Activated T-cell treated with anti-CD3 and anti-CD28 coated beads, Interleukin-2, amount 50 U/mL, for 72 hours (primary cell): ENCODE data around the gene ERC1. TPM values are rescaled to one million over a fixed set of nuclear protein-coding genes. Genes with fewer than 3 reads are reported as not detected.

Source experiments
- ATAC-seq, 2 donors: fragments of 150-1000 bp; cut with Tn5 transposase; replicated peaks in 1 of 2; 2 replicates each; pipeline ENCODE4 v1.10.0; 2021; ENCODE audit warnings: moderate library complexity in 2 of 2, mild to moderate bottlenecking in 1 of 2
- DNase-seq, 2 donors: peaks; one replicate each; pipeline ENCODE4 v3.0.0; 2021 to 2022; ENCODE audit warnings: mixed read lengths in 1 of 2
- H3K27ac Mint-ChIP-seq: one replicate; pipeline ENCODE4 v1.8.0; 2022; ENCODE audit warnings: mild to moderate bottlenecking, moderate library complexity, mixed read lengths
- H3K27me3 Mint-ChIP-seq: one replicate; pipeline ENCODE4 v1.8.0; 2022; ENCODE audit warnings: low read depth, mixed read lengths
- H3K36me3 Mint-ChIP-seq, 2 donors: one replicate each; pipeline ENCODE4 v1.8.0; 2022; ENCODE audit warnings: mixed read lengths in 2 of 2, mild to moderate bottlenecking in 1 of 2; ENCODE audit not compliant: insufficient read depth in 2 of 2
- H3K4me1 Mint-ChIP-seq: one replicate; pipeline ENCODE4 v1.8.0; 2022; ENCODE audit warnings: low read depth, mixed read lengths
- H3K4me3 Mint-ChIP-seq, 2 donors: one replicate each; pipeline ENCODE4 v1.8.0; 2022; ENCODE audit warnings: mild to moderate bottlenecking in 2 of 2, mixed read lengths in 2 of 2, moderate library complexity in 2 of 2
- H3K9me3 Mint-ChIP-seq, 2 donors: one replicate each; pipeline ENCODE4 v1.8.0; 2022; ENCODE audit warnings: mixed read lengths in 2 of 2
- total RNA-seq, 2 donors: library from RNA; stranded (reverse); gene quantifications; one replicate each; pipeline ENCODE4 v1.2.3, GENCODE V29; 2022

ERC1 gene
- total RNA-seq, 2 donors from 2014 or later, result 27.5 to 28.9 TPM

DNA sequence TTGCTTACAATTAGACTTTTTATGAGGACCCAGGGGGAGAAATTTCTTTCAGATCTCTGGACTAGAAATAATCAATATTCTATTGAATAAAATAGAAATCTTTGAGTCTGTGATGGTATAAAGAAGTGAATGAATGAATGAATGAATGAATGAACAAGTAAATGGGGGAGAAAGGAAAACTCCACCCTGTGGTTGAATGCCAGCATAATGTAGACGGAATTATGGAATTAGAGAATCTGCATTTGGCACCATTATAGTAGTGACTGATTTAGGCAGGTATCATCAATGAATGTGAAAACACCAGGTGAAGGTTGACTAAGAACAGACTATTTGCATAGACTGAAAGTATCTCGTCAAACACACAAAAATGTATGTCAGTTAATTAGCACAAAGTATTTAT lies 468.3 kb downstream of the ERC1 start:
- no peaks in the 10 kb centered on the region for H3K9me3 Mint-ChIP-seq
- no peaks in the 10 kb centered on the region for H3K27me3 Mint-ChIP-seq
- DNase-seq, result no peak
- H3K36me3 Mint-ChIP-seq, result peaks cover 0 to 2% of the 10 kb centered on the region in 2 donors
- no peak for ATAC-seq
- no peak overlapping the region for H3K4me3 Mint-ChIP-seq
- no peaks in the 10 kb centered on the region for H3K4me1 Mint-ChIP-seq
- no peak overlapping the region for H3K27ac Mint-ChIP-seq

DNA sequence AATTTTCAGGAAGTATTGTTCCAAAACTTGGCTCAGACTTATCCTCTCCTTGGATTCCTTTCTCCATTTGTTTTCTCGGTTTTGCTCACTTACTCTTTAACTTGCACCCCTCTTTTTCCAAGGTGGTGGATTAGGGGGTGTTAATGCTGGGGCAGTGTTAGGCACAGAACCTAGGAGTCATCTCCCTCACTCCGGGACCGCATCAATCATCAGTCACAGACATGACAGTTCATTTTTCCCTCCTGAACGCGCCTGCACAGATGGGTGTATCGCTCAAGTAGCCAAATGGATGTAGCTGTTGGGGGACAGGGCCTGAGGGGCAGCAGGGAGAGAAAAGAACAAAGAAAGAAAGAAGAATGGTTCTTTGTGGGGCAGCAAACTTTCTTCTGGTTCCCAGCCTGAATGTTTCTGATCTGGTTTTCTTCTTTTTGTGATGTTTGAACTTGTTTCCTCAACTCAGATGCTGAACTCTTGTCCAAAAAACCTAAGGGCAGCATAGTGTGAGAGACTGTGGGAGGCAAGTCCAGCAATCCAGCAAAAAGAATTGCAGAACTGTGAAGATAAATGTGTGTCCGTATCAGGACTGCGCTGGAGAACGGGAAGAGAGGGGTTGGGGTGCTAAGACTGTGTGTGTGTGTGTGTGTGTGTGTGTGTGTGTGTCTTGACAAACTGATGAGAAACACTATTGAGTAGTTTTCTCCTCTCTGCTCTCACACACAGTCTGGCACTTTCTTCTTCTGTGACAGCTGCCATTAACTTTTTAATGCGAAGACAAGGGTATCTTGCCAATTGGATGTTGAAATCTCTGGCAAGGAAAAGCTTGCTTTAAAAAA lies 472.3 kb downstream of the ERC1 start:
- Mint-ChIP-seq H3K36me3 (peaks cover 0 to 2% of the 10 kb centered on the region in 2 donors), H3K4me1 (no peaks in the 10 kb centered on the region), H3K9me3 (no peaks in the 10 kb centered on the region), H3K27ac (no peak overlapping the region), H3K27me3 (no peaks in the 10 kb centered on the region), H3K4me3 (no peak overlapping the region)
- no peak for ATAC-seq
- DNase-seq, result no peak

DNA sequence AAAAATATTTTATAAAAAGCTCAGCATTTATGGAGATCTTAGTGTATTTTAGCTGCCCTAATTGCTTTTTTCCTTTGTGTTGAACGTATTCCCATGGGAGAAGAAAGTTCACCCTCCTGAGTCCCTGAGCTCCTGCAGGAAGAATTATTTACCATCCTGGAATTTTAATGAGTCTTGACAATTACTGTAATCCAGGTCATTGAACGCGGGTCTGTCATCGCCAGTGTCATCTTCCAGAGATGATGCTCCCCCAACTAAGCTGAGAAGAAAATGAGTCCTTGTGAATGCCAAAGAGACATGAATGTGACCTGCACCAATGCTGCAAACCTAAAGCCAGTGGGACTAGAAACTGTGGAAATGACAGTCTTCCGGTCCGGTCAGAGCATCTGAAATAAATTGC lies 473.9 kb downstream of the ERC1 start:
- H3K4me1 Mint-ChIP-seq, result no peaks in the 10 kb centered on the region

DNA sequence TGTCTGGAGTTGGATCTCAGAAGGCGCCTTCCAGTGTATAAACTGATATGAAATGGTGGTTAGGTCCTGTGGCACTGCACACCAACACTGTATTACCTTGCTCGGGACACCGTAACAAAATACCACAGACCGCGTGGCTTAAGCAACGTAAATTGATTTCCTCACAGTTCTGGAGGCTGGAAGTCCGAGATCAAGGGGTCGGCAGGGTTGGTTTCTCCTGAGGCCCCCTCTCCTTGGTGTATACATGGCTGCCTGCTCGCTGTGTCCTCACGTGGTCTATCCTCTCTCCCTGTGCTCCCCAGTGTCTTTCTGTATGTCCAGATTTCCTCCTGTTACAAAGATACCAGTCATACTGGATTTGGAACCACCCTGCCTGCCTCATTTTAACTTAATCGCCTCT lies 475.0 kb downstream of the ERC1 start:
- no peak overlapping the region for H3K4me3 Mint-ChIP-seq
- ATAC-seq (no peak), DNase-seq (no peak)
- no peak overlapping the region for H3K27ac Mint-ChIP-seq
- no peaks in the 10 kb centered on the region for H3K9me3 Mint-ChIP-seq
- no peaks in the 10 kb centered on the region for H3K36me3 Mint-ChIP-seq
- no peaks in the 10 kb centered on the region for H3K4me1 Mint-ChIP-seq
- H3K27me3 Mint-ChIP-seq, result no peaks in the 10 kb centered on the region

More for the DNA sequence above, 473.9 kb downstream of the ERC1 start:
- DNase-seq, result no peak
- H3K27me3 Mint-ChIP-seq, result no peaks in the 10 kb centered on the region
- H3K36me3 Mint-ChIP-seq, result no peaks in the 10 kb centered on the region
- H3K9me3 Mint-ChIP-seq, result no peaks in the 10 kb centered on the region
- H3K4me3 Mint-ChIP-seq, result no peak overlapping the region
- no peak for ATAC-seq
- H3K27ac Mint-ChIP-seq, result no peak overlapping the region

DNA sequence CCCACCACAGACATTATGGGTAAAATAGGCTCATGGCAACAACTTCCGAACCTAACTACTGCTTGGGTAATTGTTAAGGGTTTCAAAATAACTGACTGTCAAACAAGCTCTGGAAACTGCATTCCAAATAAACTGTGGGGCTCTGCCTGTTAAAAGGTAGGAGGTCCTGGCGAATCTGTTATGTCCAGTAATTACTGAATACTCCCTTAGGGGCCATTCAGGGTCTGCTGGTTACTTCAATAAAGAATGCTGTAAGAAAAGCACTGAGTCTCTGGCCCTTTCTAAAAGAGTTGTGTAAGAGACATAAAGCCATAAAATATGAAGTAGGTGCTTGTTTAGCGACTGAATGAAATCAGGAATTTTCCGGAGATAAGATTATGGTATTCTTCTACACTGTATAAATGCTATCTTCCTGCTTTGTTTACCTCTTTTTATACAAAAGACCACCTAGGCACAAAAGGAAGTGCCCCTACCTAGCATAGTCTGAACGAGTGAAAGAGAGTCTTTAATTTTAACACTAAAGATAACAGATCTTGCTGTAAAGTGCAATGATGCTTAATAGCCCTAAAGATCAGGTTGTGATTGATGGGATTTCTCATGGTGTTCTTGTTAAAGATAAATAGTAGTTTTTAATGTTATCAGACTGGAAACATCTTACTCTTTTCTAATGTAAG lies 475.6 kb downstream of the ERC1 start:
- Mint-ChIP-seq H3K4me3 (no peak overlapping the region), H3K36me3 (no peaks in the 10 kb centered on the region), H3K27ac (no peak overlapping the region), H3K9me3 (no peaks in the 10 kb centered on the region), H3K4me1 (no peaks in the 10 kb centered on the region), H3K27me3 (no peaks in the 10 kb centered on the region)
- ATAC-seq (no peak), DNase-seq (no peak)

DNA sequence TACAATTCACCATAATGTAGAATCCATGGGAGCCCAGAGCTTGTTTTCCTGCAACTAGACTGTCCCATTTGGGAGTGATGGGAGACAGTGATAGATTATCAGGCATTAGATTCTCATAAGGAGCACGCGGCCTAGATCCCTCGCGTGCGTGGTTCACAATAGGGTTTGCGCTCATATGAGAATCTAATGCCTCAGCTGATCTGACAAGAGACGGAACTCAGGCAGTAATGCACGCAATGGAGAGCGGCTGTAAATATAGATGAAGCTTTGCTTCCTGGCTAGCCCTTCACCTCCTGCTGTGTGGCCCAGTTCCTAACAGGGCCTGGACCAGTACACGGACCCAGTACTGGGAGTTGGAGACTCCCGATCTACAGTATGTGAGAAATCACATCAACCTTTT lies 476.7 kb downstream of the ERC1 start:
- no peaks in the 10 kb centered on the region for H3K36me3 Mint-ChIP-seq
- DNase-seq (no peak), ATAC-seq (no peak)
- no peaks in the 10 kb centered on the region for H3K27me3 Mint-ChIP-seq
- no peak overlapping the region for H3K4me3 Mint-ChIP-seq
- no peak overlapping the region for H3K27ac Mint-ChIP-seq
- H3K4me1 Mint-ChIP-seq, result no peaks in the 10 kb centered on the region
- no peaks in the 10 kb centered on the region for H3K9me3 Mint-ChIP-seq

DNA sequence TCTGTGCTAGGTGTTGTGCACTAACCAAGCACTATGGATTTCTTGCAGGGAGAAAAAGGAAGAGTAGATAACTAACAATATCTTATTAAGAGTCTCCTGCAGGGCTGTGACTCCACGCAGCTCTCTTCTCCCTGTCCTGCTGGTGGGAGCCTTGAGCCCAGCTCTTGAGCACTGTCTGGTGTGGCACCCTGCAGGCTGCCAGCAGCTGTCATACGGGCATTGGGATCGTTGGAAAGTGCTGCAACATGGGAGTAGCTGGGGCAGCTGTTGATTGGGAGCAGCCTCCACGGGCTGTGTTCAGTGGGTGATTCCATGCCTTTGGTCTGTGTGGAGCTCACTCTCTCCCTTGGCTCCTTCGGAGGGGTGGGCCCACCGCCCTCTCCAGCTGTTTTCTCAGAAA lies 478.0 kb downstream of the ERC1 start:
- no peaks in the 10 kb centered on the region for H3K36me3 Mint-ChIP-seq
- H3K27me3 Mint-ChIP-seq, result no peaks in the 10 kb centered on the region
- H3K9me3 Mint-ChIP-seq, result no peaks in the 10 kb centered on the region
- H3K4me3 Mint-ChIP-seq, result no peak overlapping the region
- H3K4me1 Mint-ChIP-seq, result no peaks in the 10 kb centered on the region
- ATAC-seq (no peak), DNase-seq (no peak)
- no peak overlapping the region for H3K27ac Mint-ChIP-seq

DNA sequence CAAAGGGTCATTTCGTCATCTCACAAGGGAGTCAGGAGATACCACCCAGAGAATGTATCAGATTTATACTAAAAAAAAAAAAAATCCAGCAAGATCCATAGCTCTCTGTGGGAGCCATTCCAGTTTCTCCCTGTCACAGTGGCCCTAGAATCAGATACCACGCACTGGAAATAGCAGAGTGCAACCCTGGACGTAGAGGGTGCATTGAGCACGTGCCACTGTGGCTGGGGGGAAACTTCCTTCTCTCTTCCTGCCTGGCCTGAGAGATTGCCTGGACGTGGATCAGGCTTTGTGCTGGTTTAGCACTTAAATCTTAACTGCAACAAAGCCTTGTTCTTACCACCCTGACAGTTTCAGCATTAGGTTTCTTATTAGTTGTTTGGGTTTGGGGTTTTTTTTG lies 479.0 kb downstream of the ERC1 start:
- ATAC-seq (no peak), DNase-seq (no peak)
- Mint-ChIP-seq H3K4me1 (no peaks in the 10 kb centered on the region), H3K9me3 (no peaks in the 10 kb centered on the region), H3K27ac (no peak overlapping the region), H3K4me3 (no peak overlapping the region), H3K27me3 (no peaks in the 10 kb centered on the region), H3K36me3 (no peaks in the 10 kb centered on the region)

DNA sequence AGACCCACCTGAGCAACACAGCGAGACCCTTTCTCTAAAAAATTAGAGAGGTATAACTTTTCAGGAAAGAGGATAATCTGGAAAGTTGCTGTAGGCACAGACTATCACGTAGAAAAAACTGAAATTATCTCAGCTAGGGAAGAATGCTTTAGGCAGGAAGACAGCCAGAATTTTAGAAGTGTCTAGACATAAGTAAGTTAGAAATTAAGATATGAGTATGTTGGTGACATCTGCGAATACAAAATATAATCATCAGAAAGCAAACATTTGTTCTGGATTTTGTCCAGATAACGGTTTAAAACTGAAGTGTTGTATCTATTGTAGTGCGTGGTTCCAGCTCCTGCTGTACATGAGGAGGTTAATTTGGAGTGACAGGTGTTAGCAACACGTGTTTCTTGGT lies 480.2 kb downstream of the ERC1 start:
- H3K4me1 Mint-ChIP-seq, result no peaks in the 10 kb centered on the region
- H3K9me3 Mint-ChIP-seq, result no peaks in the 10 kb centered on the region
- H3K27ac Mint-ChIP-seq, result no peak overlapping the region
- no peak overlapping the region for H3K4me3 Mint-ChIP-seq
- ATAC-seq, result no peak
- H3K36me3 Mint-ChIP-seq, result no peaks in the 10 kb centered on the region
- no peak for DNase-seq
- H3K27me3 Mint-ChIP-seq, result no peaks in the 10 kb centered on the region

DNA sequence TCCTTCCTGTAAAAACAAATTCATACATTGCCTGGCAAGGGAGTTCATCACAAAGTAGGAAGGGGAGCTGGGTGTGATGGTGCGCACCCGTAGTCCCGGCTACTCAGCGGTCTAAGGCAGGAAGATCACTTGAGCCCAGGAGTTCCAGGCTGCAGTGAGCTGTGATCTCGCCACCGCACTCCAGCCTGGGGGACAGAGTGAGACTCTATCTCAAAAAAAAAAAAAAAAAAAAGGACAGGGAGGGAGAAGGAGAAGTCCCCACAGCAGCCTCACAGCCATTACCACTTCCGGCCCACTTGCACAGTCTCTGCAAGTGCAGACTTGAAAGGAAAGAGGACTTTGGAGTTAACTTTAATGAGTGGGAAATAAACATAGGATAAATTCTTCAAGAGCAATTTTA lies 482.4 kb downstream of the ERC1 start:
- no peaks in the 10 kb centered on the region for H3K9me3 Mint-ChIP-seq
- DNase-seq (peak; percentile 33 to 44), ATAC-seq (peak; percentile 51 to 57)
- peak overlapping the region; percentile 71 for H3K27ac Mint-ChIP-seq
- no peaks in the 10 kb centered on the region for H3K27me3 Mint-ChIP-seq
- H3K4me3 Mint-ChIP-seq, result no peak overlapping the region
- H3K36me3 Mint-ChIP-seq, result no peaks in the 10 kb centered on the region
- H3K4me1 Mint-ChIP-seq, result no peaks in the 10 kb centered on the region

DNA sequence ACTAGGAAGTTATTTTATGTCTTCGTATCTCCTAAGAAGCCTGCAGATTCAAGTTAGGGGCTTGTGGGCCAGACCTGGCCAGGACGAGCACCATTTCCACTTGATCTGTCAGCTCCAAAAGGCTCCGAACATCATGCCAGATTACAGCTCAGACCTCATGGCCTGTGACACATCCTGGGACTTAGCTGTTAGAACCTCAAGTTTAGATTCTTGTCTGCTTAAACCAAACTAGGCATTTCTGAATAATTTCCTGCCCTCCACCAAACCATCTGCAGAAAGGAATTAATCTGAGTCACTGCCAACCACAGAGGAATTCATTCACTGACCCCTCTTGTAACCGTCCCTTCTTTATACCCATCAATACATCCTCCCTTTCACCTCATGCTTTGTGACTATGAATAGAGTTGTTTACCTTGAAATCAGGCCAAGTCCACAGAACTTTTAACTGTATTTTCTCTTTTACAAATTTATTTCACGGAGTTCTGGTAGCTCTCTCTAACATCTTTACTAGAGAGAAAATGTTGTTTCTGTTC lies 483.1 kb downstream of the ERC1 start:
- ATAC-seq, result peak; percentile 91 to 92
- DNase-seq, result peak; percentile 44 to 50
- Mint-ChIP-seq H3K4me1 (no peaks in the 10 kb centered on the region), H3K36me3 (no peaks in the 10 kb centered on the region), H3K9me3 (no peaks in the 10 kb centered on the region), H3K27ac (no peak overlapping the region), H3K4me3 (no peak overlapping the region), H3K27me3 (no peaks in the 10 kb centered on the region)

DNA sequence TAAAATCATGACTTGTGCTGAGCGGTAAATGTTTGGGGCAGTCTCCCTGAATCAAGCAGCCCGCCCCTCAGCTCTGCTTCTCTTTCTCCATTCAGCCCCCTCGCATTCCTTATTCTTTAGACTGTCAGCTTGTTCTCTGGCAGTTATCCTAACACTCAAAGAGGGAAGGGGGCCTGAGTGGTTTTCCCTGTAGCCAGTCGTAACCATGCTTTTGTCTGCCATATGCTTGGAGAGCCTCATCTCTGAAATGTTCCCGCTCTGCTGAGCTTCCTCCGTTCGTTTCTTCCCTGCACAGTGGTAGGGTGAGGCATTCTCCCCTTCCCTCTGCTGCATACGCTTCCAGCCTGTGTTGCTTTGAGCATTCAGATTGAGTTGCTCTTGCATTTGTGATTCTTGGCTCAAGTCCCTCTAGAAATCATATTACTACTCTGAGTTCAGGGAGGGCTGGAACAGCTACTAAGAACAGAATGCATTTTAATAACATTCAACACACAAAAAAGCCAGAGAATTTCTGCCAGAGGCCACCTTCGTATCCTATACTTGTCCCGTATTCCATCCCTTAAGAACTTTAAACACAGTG lies 483.6 kb downstream of the ERC1 start:
- no peak for DNase-seq
- no peak overlapping the region for H3K27ac Mint-ChIP-seq
- H3K27me3 Mint-ChIP-seq, result no peaks in the 10 kb centered on the region
- no peak for ATAC-seq
- no peak overlapping the region for H3K4me3 Mint-ChIP-seq
- H3K4me1 Mint-ChIP-seq, result no peaks in the 10 kb centered on the region
- H3K9me3 Mint-ChIP-seq, result no peaks in the 10 kb centered on the region
- H3K36me3 Mint-ChIP-seq, result no peaks in the 10 kb centered on the region

DNA sequence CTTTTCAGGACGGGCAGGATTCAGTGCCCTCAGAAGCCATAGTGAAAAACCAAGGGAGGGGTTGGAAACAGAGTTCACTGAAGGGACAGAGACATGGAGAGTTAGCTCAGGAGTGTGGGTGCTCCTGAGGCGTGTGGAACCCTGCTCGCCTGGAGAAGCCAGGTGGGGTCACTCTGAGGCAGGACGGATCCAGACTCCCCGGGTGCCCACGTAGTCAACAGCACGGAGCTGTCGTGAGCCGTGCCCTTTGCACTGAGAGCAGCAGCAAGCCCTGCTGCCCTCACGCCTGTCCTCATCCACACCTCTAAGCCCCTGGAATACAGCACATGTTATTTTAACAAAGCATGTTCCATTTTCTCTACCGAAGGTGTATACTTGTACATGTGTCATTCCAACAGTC lies 488.6 kb downstream of the ERC1 start:
- Mint-ChIP-seq H3K9me3 (no peaks in the 10 kb centered on the region), H3K27me3 (no peaks in the 10 kb centered on the region), H3K36me3 (no peaks in the 10 kb centered on the region), H3K27ac (no peak overlapping the region), H3K4me1 (no peaks in the 10 kb centered on the region), H3K4me3 (no peak overlapping the region)
- DNase-seq, result no peak
- ATAC-seq, result no peak
